ENCODE results near the gene KCNK10. TPM values are rescaled to one million over a fixed set of nuclear protein-coding genes. Genes with fewer than 3 reads are reported as not detected.

KCNK10 gene
- total and polyA plus RNA-seq, 7 donors, result under 0.01 to 0.60 (median 0.28) TPM; not detected in 1

DNA sequence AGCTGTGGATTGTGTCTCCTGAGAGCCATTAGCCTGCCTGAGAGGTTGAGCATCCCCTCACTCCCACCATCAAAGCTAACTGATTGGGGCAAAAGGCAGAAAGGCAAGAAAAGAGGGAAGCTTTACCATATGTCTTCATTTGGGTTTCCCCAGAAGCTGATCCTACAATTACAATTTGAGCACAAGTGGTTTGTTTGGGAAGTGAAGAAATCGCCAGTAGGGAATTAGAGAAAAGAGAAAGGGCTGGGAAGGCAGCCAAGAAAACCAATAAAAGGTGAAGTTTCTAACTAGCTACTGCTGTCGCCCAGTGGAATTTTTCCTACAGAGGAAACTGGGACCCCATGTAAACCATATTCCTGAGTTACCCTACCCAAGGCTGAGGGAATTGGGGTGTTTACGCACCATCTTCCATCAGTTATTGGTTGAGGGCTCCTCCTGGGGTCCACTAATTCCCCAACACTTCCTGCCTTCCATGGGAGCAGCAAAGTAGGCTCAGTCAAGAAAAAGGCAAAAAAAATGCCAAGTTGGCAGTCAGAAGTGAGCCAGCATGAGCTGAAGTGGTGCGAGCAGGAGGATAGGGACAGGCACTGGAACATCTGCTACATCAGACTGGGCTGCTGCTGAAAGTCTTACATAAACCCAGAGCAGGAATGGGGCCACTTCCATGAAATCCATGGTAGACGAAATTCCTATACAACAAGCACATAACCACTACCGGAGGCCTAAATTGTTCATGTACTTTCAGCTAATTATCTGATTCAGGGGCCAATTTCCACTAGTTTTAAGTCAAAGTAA lies 17.3 kb downstream of the KCNK10 start:
- intact Hi-C loops (cut with DNase I), result no loop called here
- no peak overlapping the region for H3K4me3 ChIP-seq
- no peaks in the 10 kb centered on the region for H3K27me3 ChIP-seq
- no peaks in the 10 kb centered on the region for H3K9me3 ChIP-seq
- H3K4me1 ChIP-seq, result no peaks in the 10 kb centered on the region
- H3K27ac ChIP-seq, result no peak overlapping the region
- no peak for DNase-seq
- TF ChIP-seq POLR2A (IDR thresholded peaks at IDR 0.05) (no peak), EP300 (IDR thresholded peaks at IDR 0.05) (no peak), POLR2AphosphoS5 (IDR thresholded peaks at IDR 0.05) (no peak)
- TF ChIP-seq, protein P1, sequence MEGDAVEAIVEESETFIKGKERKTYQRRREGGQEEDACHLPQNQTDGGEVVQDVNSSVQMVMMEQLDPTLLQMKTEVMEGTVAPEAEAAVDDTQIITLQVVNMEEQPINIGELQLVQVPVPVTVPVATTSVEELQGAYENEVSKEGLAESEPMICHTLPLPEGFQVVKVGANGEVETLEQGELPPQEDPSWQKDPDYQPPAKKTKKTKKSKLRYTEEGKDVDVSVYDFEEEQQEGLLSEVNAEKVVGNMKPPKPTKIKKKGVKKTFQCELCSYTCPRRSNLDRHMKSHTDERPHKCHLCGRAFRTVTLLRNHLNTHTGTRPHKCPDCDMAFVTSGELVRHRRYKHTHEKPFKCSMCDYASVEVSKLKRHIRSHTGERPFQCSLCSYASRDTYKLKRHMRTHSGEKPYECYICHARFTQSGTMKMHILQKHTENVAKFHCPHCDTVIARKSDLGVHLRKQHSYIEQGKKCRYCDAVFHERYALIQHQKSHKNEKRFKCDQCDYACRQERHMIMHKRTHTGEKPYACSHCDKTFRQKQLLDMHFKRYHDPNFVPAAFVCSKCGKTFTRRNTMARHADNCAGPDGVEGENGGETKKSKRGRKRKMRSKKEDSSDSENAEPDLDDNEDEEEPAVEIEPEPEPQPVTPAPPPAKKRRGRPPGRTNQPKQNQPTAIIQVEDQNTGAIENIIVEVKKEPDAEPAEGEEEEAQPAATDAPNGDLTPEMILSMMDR (IDR thresholded peaks at IDR 0.05), result no peak
- WGBS, 2 donors, result 65 to 81% methylated on average over 6 of the region's 6 CpGs
- no peaks in the 10 kb centered on the region for H3K36me3 ChIP-seq

DNA sequence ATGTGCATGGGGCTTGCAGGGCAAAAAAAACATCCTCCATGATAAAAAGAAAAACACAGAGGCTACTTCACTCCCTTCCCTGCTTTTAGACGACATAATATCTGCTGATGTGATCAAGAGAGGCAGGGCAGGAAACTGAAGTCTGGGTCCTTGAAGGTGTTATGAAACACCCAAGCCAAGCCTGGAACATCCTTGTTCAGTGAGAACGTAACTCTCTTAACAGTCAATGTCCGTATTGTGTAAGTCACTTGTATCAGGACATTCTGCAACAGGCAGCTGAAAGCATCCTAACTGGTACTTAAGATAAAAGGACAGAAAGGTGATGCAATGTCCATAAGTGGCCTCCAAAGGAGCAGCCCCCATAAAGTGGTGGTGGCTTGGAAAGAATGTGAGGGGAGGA lies 20.0 kb downstream of the KCNK10 start:
- no peak for DNase-seq
- intact Hi-C loops (cut with DNase I), result no loop called here
- 75 to 76% methylated on average over 3 of the region's 3 CpGs for WGBS, 2 donors
- H3K27ac ChIP-seq, result no peak overlapping the region
- no peaks in the 10 kb centered on the region for H3K36me3 ChIP-seq
- H3K4me3 ChIP-seq, result no peak overlapping the region
- H3K4me1 ChIP-seq, result no peaks in the 10 kb centered on the region
- no peaks in the 10 kb centered on the region for H3K9me3 ChIP-seq
- TF ChIP-seq EP300 (IDR thresholded peaks at IDR 0.05) (no peak), POLR2AphosphoS5 (IDR thresholded peaks at IDR 0.05) (no peak), POLR2A (IDR thresholded peaks at IDR 0.05) (no peak)
- TF ChIP-seq, protein P1 (IDR thresholded peaks at IDR 0.05), result no peak
- H3K27me3 ChIP-seq, result no peaks in the 10 kb centered on the region

GRCh38 chr14:88301381-88301780 lies 21.7 kb downstream of the KCNK10 start:
- no peaks in the 10 kb centered on the region for H3K36me3 ChIP-seq
- no peaks in the 10 kb centered on the region for H3K4me1 ChIP-seq
- no peak overlapping the region for H3K27ac ChIP-seq
- no peak for DNase-seq
- H3K9me3 ChIP-seq, result no peaks in the 10 kb centered on the region
- 91 to 93% methylated on average over 4 of the region's 4 CpGs for WGBS, 2 donors
- no peaks in the 10 kb centered on the region for H3K27me3 ChIP-seq
- no peak for TF ChIP-seq EP300 (IDR thresholded peaks at IDR 0.05)
- TF ChIP-seq POLR2AphosphoS5 (IDR thresholded peaks at IDR 0.05), result no peak
- TF ChIP-seq, protein P1 (IDR thresholded peaks at IDR 0.05), result no peak
- TF ChIP-seq POLR2A (IDR thresholded peaks at IDR 0.05), result no peak
- H3K4me3 ChIP-seq, result no peak overlapping the region
- intact Hi-C loops (cut with DNase I), result no loop called here

GRCh38 chr14:88300817-88301216 lies 22.3 kb downstream of the KCNK10 start:
- Histone ChIP-seq H3K27me3 (no peaks in the 10 kb centered on the region), H3K4me1 (no peaks in the 10 kb centered on the region), H3K9me3 (no peaks in the 10 kb centered on the region), H3K4me3 (no peak overlapping the region), H3K36me3 (no peaks in the 10 kb centered on the region), H3K27ac (no peak overlapping the region)
- DNase-seq, result no peak
- 34 to 79% methylated on average over 3 of the region's 3 CpGs for WGBS, 2 donors
- intact Hi-C loops (cut with DNase I), result no loop called here
- TF ChIP-seq, protein P1 (IDR thresholded peaks at IDR 0.05), result no peak
- no peak for TF ChIP-seq POLR2AphosphoS5 (IDR thresholded peaks at IDR 0.05)
- no peak for TF ChIP-seq POLR2A (IDR thresholded peaks at IDR 0.05)
- no peak for TF ChIP-seq EP300 (IDR thresholded peaks at IDR 0.05)

All from sigmoid colon (tissue), 7 donors.